ENCODE data around the gene AURKB. TPM values are rescaled to one million over a fixed set of nuclear protein-coding genes. Genes with fewer than 3 reads are reported as not detected.
"Not testable (repeated sequence)": the region's sequence is repeated elsewhere in the genome, so short reads cannot be mapped to it uniquely, and the experiment has no call there.

Gene AURKB
- polyA plus RNA-seq, 1 donor from 2014 or later, result 0.84 TPM

DNA sequence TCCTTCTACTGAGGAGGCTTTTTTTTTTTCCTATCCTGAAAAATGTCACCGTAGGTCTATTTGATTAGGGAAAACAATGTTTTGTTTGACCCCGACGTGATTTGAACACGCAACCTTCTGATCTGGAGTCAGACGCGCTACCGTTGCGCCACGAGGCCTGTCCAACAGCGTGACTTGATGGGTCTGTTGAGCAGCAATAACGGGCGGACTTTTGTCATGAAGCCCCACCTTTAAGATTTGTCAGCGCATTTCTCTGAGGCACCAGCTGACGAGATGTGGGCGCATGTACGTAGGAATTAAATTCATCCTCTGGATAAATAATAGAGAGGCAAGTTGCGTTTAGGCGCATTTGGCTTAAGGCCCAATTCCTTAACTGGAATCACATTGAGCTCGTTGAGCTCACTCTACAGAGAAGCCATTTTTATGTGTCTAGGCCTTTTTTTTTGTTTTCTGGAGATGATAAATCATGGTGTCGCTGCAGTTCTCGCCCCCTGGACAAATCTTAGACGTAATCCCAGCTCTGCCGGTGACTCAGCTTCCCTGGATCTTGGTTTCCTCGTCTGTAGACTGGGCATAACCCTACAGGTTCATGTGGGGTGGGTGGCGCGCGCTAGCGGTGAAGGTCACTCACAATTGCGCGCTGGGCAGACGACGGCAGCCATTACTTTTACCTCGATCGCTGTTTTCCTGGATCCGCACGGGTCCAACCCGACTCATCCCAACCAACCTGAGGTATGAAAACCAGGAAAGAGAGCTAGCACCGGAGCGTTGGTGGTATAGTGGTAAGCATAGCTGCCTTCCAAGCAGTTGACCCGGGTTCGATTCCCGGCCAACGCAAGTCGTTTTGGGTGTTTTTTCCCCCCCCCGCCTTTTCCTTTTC is 10.6 kb upstream of the AURKB start (continued):
- TF ChIP-seq, protein P1, sequence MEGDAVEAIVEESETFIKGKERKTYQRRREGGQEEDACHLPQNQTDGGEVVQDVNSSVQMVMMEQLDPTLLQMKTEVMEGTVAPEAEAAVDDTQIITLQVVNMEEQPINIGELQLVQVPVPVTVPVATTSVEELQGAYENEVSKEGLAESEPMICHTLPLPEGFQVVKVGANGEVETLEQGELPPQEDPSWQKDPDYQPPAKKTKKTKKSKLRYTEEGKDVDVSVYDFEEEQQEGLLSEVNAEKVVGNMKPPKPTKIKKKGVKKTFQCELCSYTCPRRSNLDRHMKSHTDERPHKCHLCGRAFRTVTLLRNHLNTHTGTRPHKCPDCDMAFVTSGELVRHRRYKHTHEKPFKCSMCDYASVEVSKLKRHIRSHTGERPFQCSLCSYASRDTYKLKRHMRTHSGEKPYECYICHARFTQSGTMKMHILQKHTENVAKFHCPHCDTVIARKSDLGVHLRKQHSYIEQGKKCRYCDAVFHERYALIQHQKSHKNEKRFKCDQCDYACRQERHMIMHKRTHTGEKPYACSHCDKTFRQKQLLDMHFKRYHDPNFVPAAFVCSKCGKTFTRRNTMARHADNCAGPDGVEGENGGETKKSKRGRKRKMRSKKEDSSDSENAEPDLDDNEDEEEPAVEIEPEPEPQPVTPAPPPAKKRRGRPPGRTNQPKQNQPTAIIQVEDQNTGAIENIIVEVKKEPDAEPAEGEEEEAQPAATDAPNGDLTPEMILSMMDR (IDR thresholded peaks at IDR 0.05; ENCODE audit: poor library complexity, severe bottlenecking), result peak; percentile 44

DNA sequence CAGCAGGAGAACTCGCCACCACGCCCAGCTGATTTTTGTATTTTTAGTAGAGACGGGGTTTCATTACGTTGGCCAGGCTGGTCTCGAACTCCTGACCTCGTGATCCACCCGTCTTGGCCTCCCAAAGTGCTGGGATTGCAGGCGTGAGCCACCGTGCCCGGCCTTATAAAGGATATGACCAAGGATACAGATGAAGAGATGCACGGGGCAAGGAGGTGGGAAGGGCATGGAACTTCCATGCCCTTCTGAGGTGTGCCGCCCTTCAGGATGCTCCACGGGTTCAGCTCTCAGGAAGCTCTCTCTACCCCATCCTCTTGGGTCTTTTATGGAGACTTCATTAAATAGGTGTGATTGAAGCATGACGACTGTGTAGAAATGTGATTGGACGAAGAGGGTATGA is 3.6 kb upstream of the AURKB start:
- not testable (repeated sequence) for H3K4me3 ChIP-seq (ENCODE audit: low read length); H3K4me2 ChIP-seq (ENCODE audit: low read length); H3K36me3 ChIP-seq (ENCODE audit: insufficient read depth, low read length); H3F3A ChIP-seq (ENCODE audit: insufficient read depth, low read length, poor library complexity, severe bottlenecking); H4K20me1 ChIP-seq (ENCODE audit: insufficient read depth); H2AFZ ChIP-seq (ENCODE audit: low read depth, low read length); H3K9me2 ChIP-seq (ENCODE audit: insufficient read depth, low read length); H3K9me3 ChIP-seq (ENCODE audit: low read length); H3K27ac ChIP-seq (ENCODE audit: low read length); H3K27me3 ChIP-seq (ENCODE audit: insufficient read depth, low read depth, low read length); H3K9ac ChIP-seq (ENCODE audit: low read length)
- peaks cover 10% of the 10 kb centered on the region for H3K79me2 ChIP-seq (replicated peaks; ENCODE audit: insufficient read depth, low read length)

DNA sequence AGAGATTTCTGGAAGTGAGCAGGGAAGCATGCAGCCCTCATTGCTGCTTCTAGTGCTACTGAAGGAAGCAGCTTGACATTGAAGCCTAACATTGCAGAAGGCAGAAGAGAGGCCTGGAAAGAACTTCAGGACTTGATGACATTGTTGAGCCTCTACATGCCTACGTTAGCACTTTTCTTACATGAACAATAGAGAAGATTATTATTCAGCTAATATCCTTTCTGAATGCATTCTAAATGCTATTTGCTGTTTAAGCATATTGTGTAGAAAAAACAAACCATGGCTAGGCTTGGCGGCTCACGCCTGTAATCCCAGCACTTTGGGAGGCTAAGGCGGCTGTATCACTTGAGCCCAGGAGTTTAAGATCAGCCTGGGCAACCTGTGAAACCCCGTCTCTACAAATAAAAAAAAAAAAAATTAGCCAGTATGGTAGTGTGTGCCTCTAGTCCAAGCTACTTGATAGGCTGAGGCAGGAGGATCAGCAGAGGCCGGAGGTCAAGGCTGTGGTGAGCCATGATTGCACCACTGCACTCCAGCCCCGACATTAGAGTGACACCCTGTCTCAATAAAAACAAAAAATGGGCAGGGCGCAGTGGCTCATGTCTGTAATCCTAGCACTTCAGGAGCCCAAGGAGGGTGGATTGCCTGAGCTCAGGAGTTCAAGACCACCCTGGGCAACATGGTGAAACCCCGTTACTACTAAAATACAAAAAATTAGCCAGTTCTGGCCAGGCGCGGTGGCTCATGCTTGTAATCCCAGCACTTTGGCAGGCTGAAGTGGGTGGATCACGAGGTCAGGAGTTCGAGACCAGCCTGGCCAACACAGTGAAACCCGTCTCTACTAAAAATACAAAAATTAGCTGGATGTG is 2.2 kb upstream of the AURKB start:
- Histone ChIP-seq H2AFZ (ENCODE audit: low read depth, low read length) (no peak overlapping the region), H3F3A (ENCODE audit: insufficient read depth, low read length, poor library complexity, severe bottlenecking) (no peaks in the 10 kb centered on the region), H3K27me3 (ENCODE audit: insufficient read depth, low read depth, low read length) (no peaks in the 10 kb centered on the region), H3K4me3 (ENCODE audit: low read length) (no peak overlapping the region), H3K9ac (ENCODE audit: low read length) (no peak overlapping the region), H3K9me3 (ENCODE audit: low read length) (no peaks in the 10 kb centered on the region), H3K27ac (ENCODE audit: low read length) (no peak overlapping the region), H3K36me3 (ENCODE audit: insufficient read depth, low read length) (no peaks in the 10 kb centered on the region), H3K9me2 (ENCODE audit: insufficient read depth, low read length) (no peaks in the 10 kb centered on the region), H3K79me2 (replicated peaks; ENCODE audit: insufficient read depth, low read length) (peaks cover 13% of the 10 kb centered on the region), H3K4me2 (ENCODE audit: low read length) (no peak overlapping the region), H4K20me1 (ENCODE audit: insufficient read depth) (no peaks in the 10 kb centered on the region)
- TF ChIP-seq, protein P1 (IDR thresholded peaks at IDR 0.05; ENCODE audit: poor library complexity, severe bottlenecking), result no peak
- TF ChIP-seq SMC3 (conservative IDR thresholded peaks at IDR 0.05; ENCODE audit: poor library complexity) (no peak), EP300 (conservative IDR thresholded peaks at IDR 0.05; ENCODE audit: poor library complexity, severe bottlenecking) (no peak), MXI1 (conservative IDR thresholded peaks at IDR 0.05; ENCODE audit: poor library complexity, severe bottlenecking) (no peak), RAD21 (conservative IDR thresholded peaks at IDR 0.05) (no peak), POLR2AphosphoS5 (IDR thresholded peaks at IDR 0.05) (no peak), EZH2 (IDR thresholded peaks at IDR 0.05; ENCODE audit: borderline replicate concordance, insufficient read depth, low read length, poor library complexity, severe bottlenecking) (no peak), TAF1 (IDR thresholded peaks at IDR 0.05; ENCODE audit: low read depth) (no peak)
- TF ChIP-seq, protein P2, sequence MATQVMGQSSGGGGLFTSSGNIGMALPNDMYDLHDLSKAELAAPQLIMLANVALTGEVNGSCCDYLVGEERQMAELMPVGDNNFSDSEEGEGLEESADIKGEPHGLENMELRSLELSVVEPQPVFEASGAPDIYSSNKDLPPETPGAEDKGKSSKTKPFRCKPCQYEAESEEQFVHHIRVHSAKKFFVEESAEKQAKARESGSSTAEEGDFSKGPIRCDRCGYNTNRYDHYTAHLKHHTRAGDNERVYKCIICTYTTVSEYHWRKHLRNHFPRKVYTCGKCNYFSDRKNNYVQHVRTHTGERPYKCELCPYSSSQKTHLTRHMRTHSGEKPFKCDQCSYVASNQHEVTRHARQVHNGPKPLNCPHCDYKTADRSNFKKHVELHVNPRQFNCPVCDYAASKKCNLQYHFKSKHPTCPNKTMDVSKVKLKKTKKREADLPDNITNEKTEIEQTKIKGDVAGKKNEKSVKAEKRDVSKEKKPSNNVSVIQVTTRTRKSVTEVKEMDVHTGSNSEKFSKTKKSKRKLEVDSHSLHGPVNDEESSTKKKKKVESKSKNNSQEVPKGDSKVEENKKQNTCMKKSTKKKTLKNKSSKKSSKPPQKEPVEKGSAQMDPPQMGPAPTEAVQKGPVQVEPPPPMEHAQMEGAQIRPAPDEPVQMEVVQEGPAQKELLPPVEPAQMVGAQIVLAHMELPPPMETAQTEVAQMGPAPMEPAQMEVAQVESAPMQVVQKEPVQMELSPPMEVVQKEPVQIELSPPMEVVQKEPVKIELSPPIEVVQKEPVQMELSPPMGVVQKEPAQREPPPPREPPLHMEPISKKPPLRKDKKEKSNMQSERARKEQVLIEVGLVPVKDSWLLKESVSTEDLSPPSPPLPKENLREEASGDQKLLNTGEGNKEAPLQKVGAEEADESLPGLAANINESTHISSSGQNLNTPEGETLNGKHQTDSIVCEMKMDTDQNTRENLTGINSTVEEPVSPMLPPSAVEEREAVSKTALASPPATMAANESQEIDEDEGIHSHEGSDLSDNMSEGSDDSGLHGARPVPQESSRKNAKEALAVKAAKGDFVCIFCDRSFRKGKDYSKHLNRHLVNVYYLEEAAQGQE (IDR thresholded peaks at IDR 0.05; ENCODE audit: borderline replicate concordance), result no peak
